AG04449 (cell line): ENCODE results near the gene RAB37.
A peak's percentile ranks its signal among the peaks of the same experiment; 100 is the strongest.

Experiments used
- CTCF ChIA-PET: fragments of 350-600 bp; formaldehyde crosslinking; extraction: SDS; loops from one replicate; lab custom pipeline; 2021; ENCODE audit warnings: antibody characterized with exemption; lab: Yijun Ruan, JAX
- POLR2A ChIA-PET: fragments of 400-600, 350-600 bp; formaldehyde crosslinking; extraction: SDS; loops from one replicate; lab custom pipeline; 2020; ENCODE audit warnings: antibody characterized with exemption, inconsistent platforms; lab: Yijun Ruan, JAX
- DNase-seq: peaks from one replicate; pipeline ENCODE4 v3.0.0-alpha.2; 2010; ENCODE audit warnings: low read depth, low spot score
- H3K4me3 ChIP-seq: 2 replicates; pipeline ENCODE4 v1.5.1; 2011; ENCODE audit warnings: low read depth, mild to moderate bottlenecking, control low read depth, low read length
- TF ChIP-seq, protein P1 (sequence below): IDR thresholded peaks from one replicate; pipeline ENCODE4 v1.5.1; 2011; ENCODE audit warnings: mild to moderate bottlenecking, moderate library complexity, low read length, control low read depth, inconsistent platforms; ENCODE audit not compliant: insufficient read depth; ENCODE audit errors: missing control alignments

Gene RAB37

GRCh38 chr17:74736513-74737298 is at the start of gene RAB37:
Gene RAB37, plus strand, starts transcription at chr17:74737256. Its CDS starts 17 bp downstream, at chr17:74737273.
- H3K4me3 ChIP-seq = no peak within 1 kb of the TSS; the same call in 1 of the 2 replicates
- ChIA-PET POLR2A (no interaction called here), CTCF (interaction anchor here (1.3 to 4.4 kb wide), 7 partner anchors 9 to 128 kb away, joined by 4 to 44 read pairs (median 6); partner anchors contain the start of gene NHERF1)
- TF ChIP-seq, protein P1, sequence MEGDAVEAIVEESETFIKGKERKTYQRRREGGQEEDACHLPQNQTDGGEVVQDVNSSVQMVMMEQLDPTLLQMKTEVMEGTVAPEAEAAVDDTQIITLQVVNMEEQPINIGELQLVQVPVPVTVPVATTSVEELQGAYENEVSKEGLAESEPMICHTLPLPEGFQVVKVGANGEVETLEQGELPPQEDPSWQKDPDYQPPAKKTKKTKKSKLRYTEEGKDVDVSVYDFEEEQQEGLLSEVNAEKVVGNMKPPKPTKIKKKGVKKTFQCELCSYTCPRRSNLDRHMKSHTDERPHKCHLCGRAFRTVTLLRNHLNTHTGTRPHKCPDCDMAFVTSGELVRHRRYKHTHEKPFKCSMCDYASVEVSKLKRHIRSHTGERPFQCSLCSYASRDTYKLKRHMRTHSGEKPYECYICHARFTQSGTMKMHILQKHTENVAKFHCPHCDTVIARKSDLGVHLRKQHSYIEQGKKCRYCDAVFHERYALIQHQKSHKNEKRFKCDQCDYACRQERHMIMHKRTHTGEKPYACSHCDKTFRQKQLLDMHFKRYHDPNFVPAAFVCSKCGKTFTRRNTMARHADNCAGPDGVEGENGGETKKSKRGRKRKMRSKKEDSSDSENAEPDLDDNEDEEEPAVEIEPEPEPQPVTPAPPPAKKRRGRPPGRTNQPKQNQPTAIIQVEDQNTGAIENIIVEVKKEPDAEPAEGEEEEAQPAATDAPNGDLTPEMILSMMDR = peak; percentile 18
- no peak for DNase-seq

DNA sequence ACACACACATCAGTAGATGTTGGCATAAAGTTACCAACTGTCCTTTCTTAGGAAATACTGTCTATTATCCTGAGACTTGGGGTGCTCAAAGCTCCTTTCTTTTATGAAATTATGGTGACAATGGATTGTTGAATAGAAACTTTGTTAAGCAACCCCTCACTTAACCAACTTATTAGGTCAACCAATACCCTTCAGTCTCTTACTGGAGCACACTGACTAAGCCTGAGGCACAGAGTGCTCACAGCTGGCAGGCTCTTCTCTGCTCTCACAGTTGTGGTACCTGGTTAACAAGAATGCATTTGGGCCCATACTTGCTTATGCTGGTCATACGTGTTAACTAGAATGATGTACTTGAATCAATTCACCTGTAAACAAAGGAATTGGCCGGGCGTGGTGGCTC is 49.2 kb upstream of the RAB37 start:
- DNase-seq = no peak
- no peak overlapping the region for H3K4me3 ChIP-seq
- ChIA-PET POLR2A (no interaction called here), CTCF (no interaction called here)
- TF ChIP-seq, protein P1 = no peak

- no peak overlapping the region for H3K4me3 ChIP-seq
- TF ChIP-seq, protein P1 = no peak
- DNase-seq = no peak
- POLR2A ChIA-PET = no interaction called here
- CTCF ChIA-PET = no interaction called here
These were observed 46.6 kb upstream of the RAB37 start for GRCh38 chr17:74690409-74690825.

- POLR2A ChIA-PET = no interaction called here
- CTCF ChIA-PET = no interaction called here
- no peak for DNase-seq
- TF ChIP-seq, protein P1 = no peak
- H3K4me3 ChIP-seq = no peak overlapping the region
These were observed 45.9 kb upstream of the RAB37 start for GRCh38 chr17:74691151-74691550.

GRCh38 chr17:74694081-74694480 is 43.0 kb upstream of the RAB37 start:
- CTCF ChIA-PET = no interaction called here
- POLR2A ChIA-PET = no interaction called here
- H3K4me3 ChIP-seq = no peak overlapping the region
- DNase-seq = no peak
- TF ChIP-seq, protein P1 = no peak

- DNase-seq = no peak
- TF ChIP-seq, protein P1 = no peak
- CTCF ChIA-PET = no interaction called here
- H3K4me3 ChIP-seq = no peak overlapping the region
- POLR2A ChIA-PET = no interaction called here
These were observed 41.4 kb upstream of the RAB37 start for GRCh38 chr17:74695629-74696028.
